GM12878 (cell line): ENCODE data around the gene DDX39B. TPM values are rescaled to one million over a fixed set of nuclear protein-coding genes. Genes with fewer than 3 reads are reported as not detected.

Source experiments
- ATF2 ChIP-seq: IDR thresholded peaks from 2 replicates; pipeline ENCODE4 v1.6.1; 2012; ENCODE audit warnings: low read length, inconsistent platforms
- BCLAF1 ChIP-seq: fragments of 450-650 bp; IDR thresholded peaks from 2 replicates; pipeline ENCODE4 v1.6.1; 2017; ENCODE audit warnings: antibody characterized with exemption, mild to moderate bottlenecking, moderate library complexity
- BMI1 ChIP-seq: fragments of 450-650 bp; IDR thresholded peaks from 2 replicates; pipeline ENCODE4 v1.6.1; 2016; ENCODE audit warnings: mild to moderate bottlenecking, moderate library complexity, borderline replicate concordance
- E2F4 ChIP-seq: IDR thresholded peaks from 2 replicates; pipeline ENCODE4 v1.6.1; 2012; ENCODE audit warnings: low read depth, low read length, improper control_type of control experiment
- ESRRA ChIP-seq: IDR thresholded peaks from 2 replicates; pipeline ENCODE4 v1.6.1; 2012; ENCODE audit warnings: mild to moderate bottlenecking, low read length, improper control_type of control experiment
- IRF4 ChIP-seq: IDR thresholded peaks from 2 replicates; pipeline ENCODE4 v1.6.1; 2011; ENCODE audit warnings: low read depth, low read length
- KAT2A ChIP-seq: conservative IDR thresholded peaks from 2 replicates; pipeline ENCODE4 v1.6.1; 2011; ENCODE audit warnings: low read depth, low read length; ENCODE audit not compliant: control insufficient read depth
- LARP7 ChIP-seq: fragments of 450-650 bp; IDR thresholded peaks from 2 replicates; pipeline ENCODE4 v1.6.1; 2017; ENCODE audit warnings: mild to moderate bottlenecking
- NFIC ChIP-seq: IDR thresholded peaks from 2 replicates; pipeline ENCODE4 v1.6.1; 2012; ENCODE audit warnings: low read depth, mild to moderate bottlenecking, inconsistent platforms, low read length, moderate library complexity
- PML ChIP-seq: IDR thresholded peaks from 2 replicates; pipeline ENCODE4 v1.6.1; 2012; ENCODE audit warnings: low read length, inconsistent platforms
- POLR2AphosphoS2 ChIP-seq: IDR thresholded peaks from 2 replicates; pipeline ENCODE4 v1.6.1; 2011; ENCODE audit warnings: low read depth, mild to moderate bottlenecking, low read length, improper control_type of control experiment, moderate library complexity
- RCOR1 ChIP-seq: conservative IDR thresholded peaks from 2 replicates; pipeline ENCODE4 v1.6.1; 2012; ENCODE audit warnings: low read depth, low read length, improper control_type of control experiment
- SIN3A ChIP-seq: IDR thresholded peaks from 2 replicates; pipeline ENCODE4 v1.6.1; 2012; ENCODE audit warnings: low read depth, low read length, improper control_type of control experiment
- TCF3 ChIP-seq: IDR thresholded peaks from 2 replicates; pipeline ENCODE4 v1.6.1; 2012; ENCODE audit warnings: low read depth, mild to moderate bottlenecking, low read length, borderline replicate concordance; ENCODE audit not compliant: insufficient read depth
- YY1 ChIP-seq: IDR thresholded peaks from 2 replicates; pipeline ENCODE4 v1.6.1; 2011; ENCODE audit warnings: low read depth, mild to moderate bottlenecking, low read length
- ZBTB40 ChIP-seq: fragments of 450-650 bp; IDR thresholded peaks from 2 replicates; pipeline ENCODE4 v1.6.1; 2016; ENCODE audit warnings: mild to moderate bottlenecking, moderate library complexity, borderline replicate concordance
- ZNF274 ChIP-seq: IDR thresholded peaks from one replicate; pipeline ENCODE4 v1.8.0; 2011; ENCODE audit not compliant: insufficient read length, insufficient read depth
- polyA plus RNA-seq, 11 experiments: library from polyadenylated mRNA; depleted of rRNA in 4 of 11; unstranded in 6 of 11; stranded (reverse) in 5 of 11; fragments of >200 nt; fragmentation: Nextera tagmentation in 4 of 11; fragmentation: Illumina TruSeq in 1 of 11; extraction: Ambion mirVana in 4 of 11; extraction: Trizol in 1 of 11; gene quantifications; 1 replicate in 1 of 11; 2 replicates in 10 of 11; pipeline versions ENCODE4 v1.2.1 to v1.2.3, GENCODE V29; 2011 to 2016; ENCODE audit warnings: inconsistent platforms in 2 of 11, missing spikeins in 2 of 11, low read depth in 1 of 11
- total RNA-seq, 4 experiments: library from RNA; depleted of rRNA in 3 of 4; stranded (reverse); fragments of >200 nt in 3 of 4; fragmentation: Illumina TruSeq in 1 of 4; extraction: Trizol in 1 of 4; gene quantifications; 2 replicates each; pipeline versions ENCODE4 v1.2.1 to v1.2.3, GENCODE V29; 2013 to 2021

The DDX39B gene
- total and polyA plus RNA-seq, 10 of the 15 experiments (the other 5 are each of a cell fraction or from before 2014, with no cell fraction given): 271 to 661 (median 330) TPM

GRCh38 chr6:31580807-31581433, 39.1 kb upstream of the DDX39B start (continued):
- no peak for TF ChIP-seq E2F4
- no peak for TF ChIP-seq BCLAF1
- no peak for TF ChIP-seq RCOR1
- no peak for TF ChIP-seq TCF3
- TF ChIP-seq IRF4: no peak
- TF ChIP-seq POLR2AphosphoS2: peak; percentile 58; the same call in 1 of the 2 replicates
- TF ChIP-seq NFIC: no peak
- no peak for TF ChIP-seq ZBTB40
- 0 out of 2 replicates have a peak, but pooled peaks have one; percentile 28 for TF ChIP-seq ESRRA
- no peak for TF ChIP-seq KAT2A
- TF ChIP-seq BMI1: no peak
- TF ChIP-seq ZNF274: no peak
- TF ChIP-seq LARP7: peak; percentile 77
- no peak for TF ChIP-seq ATF2
- peak; percentile 86 for TF ChIP-seq YY1
- no peak for TF ChIP-seq SIN3A
- TF ChIP-seq PML: no peak
